ENCODE measurements around the gene SMPD1. TPM values are rescaled to one million over a fixed set of nuclear protein-coding genes. Genes with fewer than 3 reads are reported as not detected.

SMPD1 gene
- total RNA-seq, 1 experiment from 2014 or later, result 13.0 TPM

DNA sequence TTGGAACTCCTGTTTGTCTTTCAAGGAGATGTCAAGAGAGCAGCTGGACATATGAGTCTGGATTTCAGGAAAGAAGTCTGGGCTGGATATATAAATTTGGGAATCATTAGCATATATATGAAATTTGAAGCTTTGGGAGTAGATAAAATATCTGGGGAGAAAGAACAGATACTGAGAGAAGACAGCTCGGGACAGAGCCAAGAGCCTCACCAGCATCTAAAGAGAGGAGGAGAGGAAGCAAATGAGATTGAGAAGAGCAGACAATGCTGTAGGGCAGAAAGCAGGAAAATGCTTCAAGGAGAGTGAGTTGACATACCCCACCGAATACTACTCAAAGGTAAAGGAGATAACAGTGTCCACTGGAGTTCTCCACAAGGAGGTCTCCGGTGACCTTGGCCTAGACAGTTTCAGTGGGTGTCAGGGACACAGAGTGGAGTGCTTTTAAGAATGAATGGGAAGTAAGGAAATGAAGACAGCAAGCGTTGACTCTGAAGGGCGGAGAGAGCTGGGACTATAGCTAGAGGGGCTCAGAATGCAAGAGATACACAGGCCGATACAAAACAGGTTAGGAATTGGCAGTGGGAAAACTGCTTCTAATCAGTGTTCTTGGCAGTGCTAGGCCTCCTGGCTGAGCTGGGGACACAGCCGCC, 27.8 kb downstream of the SMPD1 start:
- Histone ChIP-seq H3K27ac (no peak overlapping the region), H3K4me3 (peak overlapping the region; percentile 85), H3K27me3 (no peaks in the 10 kb centered on the region), H3K9me3 (replicated peaks) (no peaks in the 10 kb centered on the region), H3K36me3 (no peaks in the 10 kb centered on the region), H3K4me1 (peaks cover 3% of the 10 kb centered on the region; the same call in 1 of the 2 replicates)
- DNase-seq, result no peak

DNA sequence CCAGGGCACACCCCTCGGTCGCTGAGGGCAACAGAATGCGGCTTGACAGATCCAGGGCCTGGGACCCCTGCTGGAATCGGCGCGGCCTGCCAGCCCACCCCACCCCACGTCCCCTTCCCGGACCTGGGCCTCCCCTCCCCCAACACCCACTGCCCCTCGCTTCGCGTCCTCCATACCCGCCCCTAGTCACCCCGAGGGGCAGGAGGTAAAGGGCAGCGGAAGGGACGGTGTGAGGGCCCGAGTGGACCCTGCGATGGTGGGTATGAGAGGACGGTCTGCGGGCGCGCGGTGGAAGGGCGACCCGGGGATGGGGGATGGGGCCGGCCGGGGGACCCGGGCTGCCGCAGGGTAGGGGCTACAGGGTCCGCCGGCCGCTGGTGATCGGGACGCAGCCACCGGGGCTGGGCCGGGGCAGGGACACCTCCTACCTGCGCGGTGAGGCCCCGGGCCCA, 28.3 kb downstream of the SMPD1 start:
- H3K36me3 ChIP-seq, result no peaks in the 10 kb centered on the region
- peak in 1 of 2 experiments; percentile 41 for DNase-seq
- H3K9me3 ChIP-seq (replicated peaks), result no peaks in the 10 kb centered on the region
- no peaks in the 10 kb centered on the region for H3K27me3 ChIP-seq
- H3K27ac ChIP-seq, result no peak overlapping the region
- peaks cover 3% of the 10 kb centered on the region; the same call in 1 of the 2 replicates for H3K4me1 ChIP-seq
- peak overlapping the region; percentile 85 for H3K4me3 ChIP-seq

DNA sequence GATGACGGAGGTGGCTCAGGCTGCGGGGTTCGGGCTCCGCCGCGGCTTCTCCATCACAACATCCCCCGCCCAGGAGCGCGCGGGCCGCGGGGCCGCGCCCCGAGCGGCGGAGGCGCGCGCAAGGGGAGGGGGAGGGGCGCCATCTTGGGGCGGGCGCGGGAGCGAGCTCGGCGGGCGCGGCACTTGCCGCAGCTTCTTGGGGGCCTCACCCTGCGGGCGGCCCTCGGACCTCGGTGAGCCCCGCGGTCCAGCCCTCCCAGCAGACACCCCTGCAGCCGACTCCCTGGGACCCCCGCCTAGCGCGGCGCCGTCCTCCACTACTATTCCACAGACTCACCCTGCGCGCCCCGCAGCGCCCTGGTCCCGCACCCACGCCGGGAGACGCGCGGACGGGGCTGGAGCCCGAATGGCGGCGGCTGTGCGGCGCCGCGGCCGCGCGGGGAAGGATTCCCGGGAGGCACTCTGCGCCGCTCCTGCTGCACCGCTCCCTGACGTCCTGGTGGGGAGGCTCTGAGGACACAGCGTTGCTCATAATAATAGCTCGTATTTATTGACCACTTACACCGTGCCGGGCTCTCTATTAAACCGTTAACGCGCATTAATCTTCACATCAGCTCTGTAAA, 28.8 kb downstream of the SMPD1 start, which contains the start of gene APBB1:
TSS of gene APBB1 (minus strand) at position 86 of the 623 bp plus-strand sequence. CDS start 7,747 bp downstream, outside the sequence.
- no peak within 1 kb of the TSS for H3K27ac ChIP-seq

DNA sequence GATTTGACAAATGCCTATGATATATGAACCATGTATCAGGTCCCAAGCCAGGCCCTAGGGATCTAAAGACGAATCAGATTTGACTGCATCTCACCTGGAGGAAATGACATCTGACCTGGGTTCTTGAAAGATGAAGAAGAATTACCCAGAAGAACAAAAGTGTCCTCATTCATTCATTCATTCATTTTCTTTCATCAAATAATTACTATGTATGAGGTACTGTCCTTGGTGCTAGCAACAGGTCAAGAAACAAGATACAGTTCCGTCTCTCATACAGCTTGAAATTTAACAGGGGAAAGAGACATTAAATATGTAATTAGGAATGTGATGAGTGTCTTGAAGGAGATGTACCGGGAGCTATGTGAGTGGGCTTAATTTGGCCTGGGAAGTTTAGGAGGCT, 30.4 kb downstream of the SMPD1 start:
- DNase-seq, result no peak
- Histone ChIP-seq H3K27me3 (no peaks in the 10 kb centered on the region), H3K27ac (no peak overlapping the region), H3K36me3 (no peaks in the 10 kb centered on the region), H3K4me3 (no peak overlapping the region), H3K4me1 (peaks cover 3% of the 10 kb centered on the region; the same call in 1 of the 2 replicates), H3K9me3 (replicated peaks) (no peaks in the 10 kb centered on the region)

More for the DNA sequence above, 28.8 kb downstream of the SMPD1 start, which contains the start of gene APBB1:
- no peaks in the 10 kb centered on the region for H3K27me3 ChIP-seq
- DNase-seq, result peak; percentile 45 to 63
- H3K9me3 ChIP-seq (replicated peaks), result no peaks in the 10 kb centered on the region
- H3K4me3 ChIP-seq, result peak within 1 kb of the TSS; percentile 85
- peaks cover 3% of the 10 kb centered on the region; the same call in 1 of the 2 replicates for H3K4me1 ChIP-seq
- H3K36me3 ChIP-seq, result no peaks in the 10 kb centered on the region

DNA sequence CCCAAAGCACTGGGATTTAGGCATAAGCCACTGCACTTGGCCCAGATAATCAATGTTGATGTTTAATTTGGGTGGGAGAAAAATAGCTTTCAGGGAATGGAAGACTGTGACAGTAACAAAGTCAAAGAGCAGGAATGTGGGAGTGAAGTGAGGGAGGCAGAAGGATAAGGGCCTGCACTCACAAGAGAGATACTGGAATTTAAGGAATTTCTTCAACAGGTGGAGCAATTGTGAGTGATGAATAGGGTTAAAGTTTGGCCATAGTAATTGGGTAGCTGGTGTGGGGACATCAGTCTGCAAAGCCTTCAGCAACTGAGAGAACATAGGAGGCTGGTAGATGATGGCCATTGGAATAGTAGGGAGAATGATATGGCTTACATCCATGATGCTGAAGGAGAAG, 37.2 kb downstream of the SMPD1 start:
- H3K27me3 ChIP-seq, result no peaks in the 10 kb centered on the region
- H3K9me3 ChIP-seq (replicated peaks), result no peaks in the 10 kb centered on the region
- DNase-seq, result no peak

DNA sequence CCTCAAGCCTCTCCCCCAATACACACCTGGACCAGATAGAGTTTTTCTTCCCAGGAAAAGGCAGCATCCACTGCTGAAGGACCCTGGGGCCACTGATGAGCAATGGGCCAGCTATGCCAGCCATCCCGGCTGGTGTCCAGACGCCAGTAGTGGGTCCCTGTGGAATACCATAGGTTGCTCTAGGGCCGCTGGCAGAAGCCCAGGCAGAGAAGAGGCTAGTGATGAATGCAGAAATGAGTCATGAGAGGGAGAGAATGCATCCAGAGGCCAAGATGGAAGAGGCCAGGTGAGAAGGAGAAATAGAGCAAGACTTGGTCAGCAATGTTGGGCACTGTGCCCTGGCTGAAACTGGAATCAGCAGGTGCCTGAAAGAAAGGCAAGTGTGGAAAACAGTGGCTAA, 41.6 kb downstream of the SMPD1 start:
- H3K36me3 ChIP-seq, result no peaks in the 10 kb centered on the region
- peaks cover 12% of the 10 kb centered on the region; the same call in 1 of the 2 replicates for H3K4me1 ChIP-seq
- H3K27ac ChIP-seq, result no peak overlapping the region
- no peak overlapping the region for H3K4me3 ChIP-seq
- H3K27me3 ChIP-seq, result no peaks in the 10 kb centered on the region
- H3K9me3 ChIP-seq (replicated peaks), result no peaks in the 10 kb centered on the region
- DNase-seq, result peak; percentile 40 to 62

More for the DNA sequence above, 37.2 kb downstream of the SMPD1 start:
- no peak overlapping the region for H3K4me3 ChIP-seq
- H3K36me3 ChIP-seq, result no peaks in the 10 kb centered on the region
- no peak overlapping the region for H3K27ac ChIP-seq
- H3K4me1 ChIP-seq, result peaks cover 12% of the 10 kb centered on the region; the same call in 1 of the 2 replicates

DNA sequence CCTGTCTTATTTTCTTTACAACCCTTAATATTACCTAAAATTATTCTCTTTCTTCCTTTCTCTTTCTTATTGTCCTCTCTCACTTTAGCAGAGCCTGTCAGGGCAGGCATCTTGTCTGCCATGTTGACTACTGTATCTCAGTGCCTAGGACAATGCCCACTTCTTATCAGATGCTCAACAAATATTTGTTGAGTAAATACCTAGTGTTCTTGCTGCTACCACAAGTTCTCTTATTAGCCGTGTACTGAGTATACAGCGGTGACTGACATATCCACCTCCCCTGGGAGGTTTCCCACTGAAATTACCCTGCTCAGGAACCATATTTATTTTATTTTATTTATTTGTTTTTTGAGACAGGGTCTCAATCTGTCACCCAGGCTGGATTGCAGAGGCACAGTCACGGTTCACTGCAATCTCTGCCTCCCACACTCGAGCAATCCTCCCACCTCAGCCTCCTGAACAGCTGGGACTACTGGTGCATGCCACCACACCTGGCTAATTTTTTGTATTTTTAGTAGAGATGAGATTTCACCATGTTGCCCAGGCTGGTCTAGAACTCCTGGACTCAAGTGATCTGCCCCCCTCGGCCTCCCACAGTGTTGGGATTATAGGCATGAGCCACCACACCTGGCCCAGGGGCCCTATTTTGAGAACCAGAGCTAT, 43.9 kb downstream of the SMPD1 start:
- Histone ChIP-seq H3K27me3 (no peaks in the 10 kb centered on the region), H3K9me3 (replicated peaks) (no peaks in the 10 kb centered on the region), H3K36me3 (no peaks in the 10 kb centered on the region), H3K4me3 (no peak overlapping the region), H3K4me1 (peaks cover 10% of the 10 kb centered on the region; the same call in 1 of the 2 replicates), H3K27ac (no peak overlapping the region)
- DNase-seq, result no peak

DNA sequence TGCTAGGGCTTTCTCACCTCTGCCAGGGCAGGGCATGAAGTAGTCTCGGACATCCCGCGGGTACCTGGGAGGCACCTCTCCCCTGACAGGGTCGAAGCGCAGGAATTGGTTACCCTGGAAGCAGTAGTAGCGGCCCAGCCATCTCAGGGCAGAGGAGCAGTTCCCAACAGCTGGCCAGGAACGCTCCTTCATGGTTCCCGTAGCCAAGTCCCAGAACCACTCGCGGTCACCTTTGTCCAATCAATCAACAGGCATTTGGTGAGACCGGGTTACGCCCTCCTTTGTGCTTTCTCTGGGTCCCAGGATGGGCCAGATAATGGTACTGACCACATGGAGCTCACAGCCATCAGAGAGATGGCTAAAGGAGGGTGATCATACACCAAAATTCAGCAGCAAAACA, 47.1 kb downstream of the SMPD1 start:
- H3K9me3 ChIP-seq (replicated peaks), result no peaks in the 10 kb centered on the region
- no peak overlapping the region for H3K4me3 ChIP-seq
- 0 out of 2 replicates have a peak, but pooled peaks cover 2% of the 10 kb centered on the region for H3K27me3 ChIP-seq
- no peak for DNase-seq
- peaks cover 1% of the 10 kb centered on the region; the same call in 1 of the 2 replicates for H3K4me1 ChIP-seq
- H3K36me3 ChIP-seq, result no peaks in the 10 kb centered on the region
- no peak overlapping the region for H3K27ac ChIP-seq

DNA sequence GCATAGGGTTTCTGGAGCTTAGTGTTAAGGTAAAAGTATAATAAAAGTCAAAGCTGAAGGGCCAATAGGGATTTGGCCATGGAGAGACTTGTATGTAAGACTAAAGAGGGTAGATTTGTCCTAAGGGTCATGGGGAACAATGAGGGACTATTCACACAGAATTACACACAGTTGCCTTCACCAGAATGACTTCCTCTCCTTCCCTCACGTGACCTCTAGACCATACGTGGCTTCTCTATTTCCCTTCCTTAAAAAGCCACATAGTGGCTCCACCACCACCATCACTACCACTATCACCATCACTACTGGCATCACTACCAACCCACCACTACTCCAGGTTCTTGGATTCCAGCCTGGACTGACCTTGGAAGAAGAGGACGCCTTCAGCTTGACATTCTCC, 47.7 kb downstream of the SMPD1 start:
- H3K4me1 ChIP-seq, result no peaks in the 10 kb centered on the region
- no peak for DNase-seq
- no peak overlapping the region for H3K27ac ChIP-seq
- H3K9me3 ChIP-seq (replicated peaks), result no peaks in the 10 kb centered on the region
- 0 out of 2 replicates have a peak, but pooled peaks cover 2% of the 10 kb centered on the region for H3K27me3 ChIP-seq
- H3K36me3 ChIP-seq, result no peaks in the 10 kb centered on the region
- H3K4me3 ChIP-seq, result no peak overlapping the region

DNA sequence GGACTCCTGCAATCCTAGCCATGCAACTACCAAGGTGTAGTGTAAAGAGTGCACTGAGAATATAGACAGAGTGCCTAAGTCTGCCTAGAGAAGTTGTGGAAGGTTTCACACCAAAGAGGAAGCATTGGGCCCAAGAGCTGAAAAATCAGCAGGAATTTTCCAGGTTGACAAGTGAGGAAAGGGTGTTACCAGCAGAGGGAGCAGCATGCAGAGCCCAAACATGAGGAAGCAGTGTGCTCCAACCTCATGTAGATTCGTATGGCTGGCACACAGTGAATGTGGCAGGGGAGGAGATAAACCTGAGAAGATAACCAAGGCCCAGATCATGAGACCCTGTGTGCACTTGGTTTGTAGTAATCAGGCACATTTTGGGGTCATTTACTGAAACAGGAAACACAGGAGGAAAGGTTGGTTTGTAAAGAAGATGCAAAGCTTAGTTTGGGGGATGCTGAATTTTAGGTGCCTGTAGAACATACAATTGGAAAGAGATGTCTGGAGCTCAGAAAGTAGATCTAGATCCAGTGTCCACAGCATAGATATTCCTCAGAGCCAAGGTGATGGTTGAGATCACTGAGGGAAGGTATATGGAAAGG, 48.8 kb downstream of the SMPD1 start:
- Histone ChIP-seq H3K9me3 (replicated peaks) (no peaks in the 10 kb centered on the region), H3K4me3 (no peak overlapping the region), H3K27ac (no peak overlapping the region), H3K27me3 (0 out of 2 replicates have a peak, but pooled peaks cover 2% of the 10 kb centered on the region), H3K36me3 (no peaks in the 10 kb centered on the region), H3K4me1 (no peaks in the 10 kb centered on the region)
- DNase-seq, result peak; percentile 46 to 63

DNA sequence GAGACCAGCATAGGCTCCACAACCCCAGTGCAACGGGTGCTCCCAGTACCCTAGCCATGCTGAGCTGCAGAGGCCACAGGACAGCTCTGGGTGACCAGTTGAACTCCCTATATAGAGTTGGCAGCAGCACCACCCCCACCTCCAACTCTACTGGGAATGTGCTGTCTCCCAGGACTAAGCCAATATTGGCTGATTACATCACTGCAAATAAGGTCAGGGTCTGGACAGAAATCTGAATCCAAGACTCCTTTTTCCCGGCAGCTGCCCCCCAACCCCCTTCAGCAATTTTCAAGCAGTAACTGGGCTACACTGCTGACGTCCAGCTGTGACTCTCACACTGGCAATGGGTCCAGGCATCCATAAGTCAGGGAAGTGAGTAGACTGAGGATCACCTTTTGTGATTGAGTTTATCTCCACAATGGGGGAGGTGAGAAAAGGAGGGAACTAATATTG, 50.7 kb downstream of the SMPD1 start, which contains the start of gene HPX:
TSS of gene HPX (minus strand) at position 82 of the 453 bp plus-strand sequence. CDS start at position 58, 24 bp downstream.
- H3K27ac ChIP-seq, result no peak within 1 kb of the TSS
- DNase-seq, result no peak
- H3K27me3 ChIP-seq, result 0 out of 2 replicates have a peak, but pooled peaks cover 2% of the 10 kb centered on the region

DNA sequence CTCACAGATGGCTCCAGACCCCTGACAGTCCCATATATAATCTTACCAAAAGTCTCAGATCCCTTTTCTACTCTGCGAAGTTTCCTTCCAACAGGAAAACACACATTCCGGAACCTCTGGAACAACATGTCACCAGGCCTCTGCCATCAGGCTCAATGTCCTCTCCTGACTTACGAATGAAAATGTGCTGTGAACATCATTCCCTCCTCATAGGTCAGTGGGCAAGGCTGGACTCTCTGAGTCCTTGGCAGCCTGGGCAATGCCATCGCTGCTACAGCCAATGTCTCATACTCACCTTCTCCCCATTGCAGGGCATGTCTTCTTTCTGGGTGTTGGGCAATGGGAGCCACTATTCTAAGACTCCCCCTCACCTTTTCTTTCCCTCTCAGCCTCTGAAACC, 52.2 kb downstream of the SMPD1 start:
- no peak for DNase-seq
- Histone ChIP-seq H3K27me3 (0 out of 2 replicates have a peak, but pooled peaks cover 2% of the 10 kb centered on the region), H3K36me3 (no peaks in the 10 kb centered on the region)

More for the DNA sequence above, 50.7 kb downstream of the SMPD1 start, which contains the start of gene HPX:
- no peaks in the 10 kb centered on the region for H3K9me3 ChIP-seq (replicated peaks)
- H3K36me3 ChIP-seq, result no peaks in the 10 kb centered on the region
- no peak within 1 kb of the TSS for H3K4me3 ChIP-seq
- no peaks in the 10 kb centered on the region for H3K4me1 ChIP-seq

DNA sequence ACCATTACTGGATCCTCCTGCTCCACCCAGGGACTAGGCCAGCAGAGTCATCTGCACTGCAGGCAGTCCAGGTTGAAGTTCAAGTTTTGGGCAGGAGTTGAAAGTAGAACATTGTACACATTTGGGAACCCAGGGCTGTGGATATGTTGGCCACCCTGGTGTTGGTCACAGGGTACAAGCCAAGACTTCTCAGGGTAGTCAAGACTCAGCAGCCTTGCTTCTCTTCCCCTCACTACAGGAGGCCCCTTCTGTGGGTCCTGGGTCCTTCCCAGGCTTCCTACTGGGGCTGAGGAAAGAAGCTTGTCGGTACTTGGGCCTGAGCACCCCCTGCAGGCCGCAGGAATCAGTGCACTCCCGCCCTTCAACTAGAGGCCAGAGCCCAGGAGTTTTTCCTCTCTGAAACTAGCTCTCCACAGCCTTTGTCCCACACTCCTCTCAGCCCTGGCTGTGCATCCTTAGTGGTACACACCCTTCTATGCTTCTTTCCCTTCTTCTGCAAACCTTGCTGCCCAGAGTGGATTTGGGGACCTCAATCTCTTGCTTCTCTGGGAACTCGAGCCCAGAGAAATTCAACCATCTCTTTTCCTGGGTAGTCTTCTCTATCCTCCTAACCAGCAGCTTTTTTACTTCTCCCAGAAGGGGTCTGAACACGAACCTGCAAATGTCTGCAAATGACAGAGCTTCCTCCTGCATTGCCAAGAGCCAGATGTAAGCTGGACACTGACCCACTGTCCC, 53.2 kb downstream of the SMPD1 start:
- peak; percentile 41 to 67 for DNase-seq

More for the DNA sequence above, 52.2 kb downstream of the SMPD1 start:
- no peaks in the 10 kb centered on the region for H3K9me3 ChIP-seq (replicated peaks)
- no peaks in the 10 kb centered on the region for H3K4me1 ChIP-seq
- no peak overlapping the region for H3K27ac ChIP-seq
- H3K4me3 ChIP-seq, result no peak overlapping the region

More for the DNA sequence above, 53.2 kb downstream of the SMPD1 start:
- H3K4me1 ChIP-seq, result no peaks in the 10 kb centered on the region
- no peak overlapping the region for H3K27ac ChIP-seq
- no peaks in the 10 kb centered on the region for H3K36me3 ChIP-seq
- no peak overlapping the region for H3K4me3 ChIP-seq
- 0 out of 2 replicates have a peak, but pooled peaks cover 2% of the 10 kb centered on the region for H3K27me3 ChIP-seq
- H3K9me3 ChIP-seq (replicated peaks), result no peaks in the 10 kb centered on the region
